ENCODE data around the gene RAB5A. TPM values are rescaled to one million over a fixed set of nuclear protein-coding genes. Genes with fewer than 3 reads are reported as not detected.

The RAB5A gene
- total and polyA plus RNA-seq, 2 experiments from 2014 or later, result 110 to 128 TPM

DNA sequence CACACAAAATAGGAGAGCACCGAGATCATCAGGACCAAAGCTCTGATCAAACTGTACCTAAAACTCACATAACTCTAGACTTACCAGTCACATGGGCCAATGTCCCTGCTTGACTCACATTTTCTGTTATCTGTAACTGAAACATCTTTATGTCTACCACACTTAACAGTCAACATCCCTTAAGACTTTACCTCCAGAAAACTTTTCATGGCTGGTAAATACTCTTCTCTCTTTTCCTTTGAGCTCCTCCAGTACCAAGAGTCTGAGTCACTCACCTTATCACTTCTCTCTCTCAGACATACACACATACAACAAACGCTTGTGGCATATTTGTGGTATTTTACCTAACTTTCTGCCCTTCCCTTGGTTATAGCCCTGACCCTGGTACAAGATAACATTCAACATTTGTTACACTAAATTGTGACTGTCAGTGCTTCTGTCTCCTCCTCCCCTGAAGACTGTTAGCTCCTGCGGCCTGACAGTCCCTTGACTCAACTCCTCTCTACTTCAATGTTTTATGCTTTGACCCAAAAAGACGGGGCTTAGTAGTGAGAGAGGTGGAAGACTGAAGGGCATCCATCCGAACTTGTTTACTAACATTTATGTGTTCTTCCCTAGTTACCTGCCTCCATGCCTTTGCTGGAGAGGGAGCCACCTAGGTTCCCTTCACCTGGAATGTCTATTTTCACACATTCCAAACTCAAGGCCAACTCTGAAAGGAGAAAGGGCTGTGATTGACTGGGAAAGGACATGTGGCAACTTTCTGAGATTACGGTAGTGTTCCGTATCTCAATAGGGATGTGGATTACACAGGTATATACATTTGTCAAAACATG is 9.2 kb upstream of the RAB5A start (continued):
- TF ChIP-seq NANOG (IDR thresholded peaks at IDR 0.05; ENCODE audit: borderline replicate concordance) (no peak), REST (IDR thresholded peaks at IDR 0.05; ENCODE audit: unreplicated experiment) (no peak), EZH2 (IDR thresholded peaks at IDR 0.05; ENCODE audit: low read depth, unreplicated experiment) (no peak), JUNB (IDR thresholded peaks at IDR 0.05; ENCODE audit: unreplicated experiment) (no peak), ETS1 (IDR thresholded peaks at IDR 0.05) (no peak), CREB1 (CRISPR knock-in tag; IDR thresholded peaks at IDR 0.05; ENCODE audit: low read depth) (no peak), EZH2phosphoT487 (IDR thresholded peaks at IDR 0.05; ENCODE audit: unreplicated experiment) (no peak), POLR2AphosphoS5 (IDR thresholded peaks at IDR 0.05; ENCODE audit: low read depth) (no peak), STAT1 (IDR thresholded peaks at IDR 0.05; ENCODE audit: unreplicated experiment) (no peak)

GRCh38 chr3:19938295-19938627 is 8.6 kb upstream of the RAB5A start:
- Histone ChIP-seq H2AFZ (no peak overlapping the region), H3K27ac (ENCODE audit: low read depth) (no peak overlapping the region), H3K79me2 (replicated peaks; ENCODE audit: insufficient read depth) (no peaks in the 10 kb centered on the region), H3K4me2 (no peak overlapping the region), H3F3A (replicated peaks; ENCODE audit: low read depth) (no peaks in the 10 kb centered on the region), H3K27me3 (ENCODE audit: insufficient read depth) (no peaks in the 10 kb centered on the region), H3K4me3 (no peak overlapping the region), H3K9me2 (ENCODE audit: insufficient read depth) (0 out of 2 replicates have a peak, but pooled peaks cover 3% of the 10 kb centered on the region), H3K4me1 (ENCODE audit: insufficient read depth) (peaks cover 6% of the 10 kb centered on the region), H3K36me3 (ENCODE audit: insufficient read depth) (no peaks in the 10 kb centered on the region), H4K20me1 (replicated peaks; ENCODE audit: insufficient read depth) (no peaks in the 10 kb centered on the region)
- Mint-ChIP-seq H3K9me3 (peaks cover 11% of the 10 kb centered on the region; the same call in 2 of the 3 replicates), H3K4me1 (peaks cover 11% of the 10 kb centered on the region), H3K27me3 (ENCODE audit: insufficient read depth, low read depth, poor library complexity) (peaks cover 4% of the 10 kb centered on the region), H3K27ac (no peak overlapping the region), H3K4me3 (no peak overlapping the region), H3K36me3 (ENCODE audit: low read depth) (peaks cover 7% of the 10 kb centered on the region)
- DNase-seq (ENCODE audit: low spot score) (no peak), ATAC-seq (no peak)
- TF ChIP-seq, protein P1, sequence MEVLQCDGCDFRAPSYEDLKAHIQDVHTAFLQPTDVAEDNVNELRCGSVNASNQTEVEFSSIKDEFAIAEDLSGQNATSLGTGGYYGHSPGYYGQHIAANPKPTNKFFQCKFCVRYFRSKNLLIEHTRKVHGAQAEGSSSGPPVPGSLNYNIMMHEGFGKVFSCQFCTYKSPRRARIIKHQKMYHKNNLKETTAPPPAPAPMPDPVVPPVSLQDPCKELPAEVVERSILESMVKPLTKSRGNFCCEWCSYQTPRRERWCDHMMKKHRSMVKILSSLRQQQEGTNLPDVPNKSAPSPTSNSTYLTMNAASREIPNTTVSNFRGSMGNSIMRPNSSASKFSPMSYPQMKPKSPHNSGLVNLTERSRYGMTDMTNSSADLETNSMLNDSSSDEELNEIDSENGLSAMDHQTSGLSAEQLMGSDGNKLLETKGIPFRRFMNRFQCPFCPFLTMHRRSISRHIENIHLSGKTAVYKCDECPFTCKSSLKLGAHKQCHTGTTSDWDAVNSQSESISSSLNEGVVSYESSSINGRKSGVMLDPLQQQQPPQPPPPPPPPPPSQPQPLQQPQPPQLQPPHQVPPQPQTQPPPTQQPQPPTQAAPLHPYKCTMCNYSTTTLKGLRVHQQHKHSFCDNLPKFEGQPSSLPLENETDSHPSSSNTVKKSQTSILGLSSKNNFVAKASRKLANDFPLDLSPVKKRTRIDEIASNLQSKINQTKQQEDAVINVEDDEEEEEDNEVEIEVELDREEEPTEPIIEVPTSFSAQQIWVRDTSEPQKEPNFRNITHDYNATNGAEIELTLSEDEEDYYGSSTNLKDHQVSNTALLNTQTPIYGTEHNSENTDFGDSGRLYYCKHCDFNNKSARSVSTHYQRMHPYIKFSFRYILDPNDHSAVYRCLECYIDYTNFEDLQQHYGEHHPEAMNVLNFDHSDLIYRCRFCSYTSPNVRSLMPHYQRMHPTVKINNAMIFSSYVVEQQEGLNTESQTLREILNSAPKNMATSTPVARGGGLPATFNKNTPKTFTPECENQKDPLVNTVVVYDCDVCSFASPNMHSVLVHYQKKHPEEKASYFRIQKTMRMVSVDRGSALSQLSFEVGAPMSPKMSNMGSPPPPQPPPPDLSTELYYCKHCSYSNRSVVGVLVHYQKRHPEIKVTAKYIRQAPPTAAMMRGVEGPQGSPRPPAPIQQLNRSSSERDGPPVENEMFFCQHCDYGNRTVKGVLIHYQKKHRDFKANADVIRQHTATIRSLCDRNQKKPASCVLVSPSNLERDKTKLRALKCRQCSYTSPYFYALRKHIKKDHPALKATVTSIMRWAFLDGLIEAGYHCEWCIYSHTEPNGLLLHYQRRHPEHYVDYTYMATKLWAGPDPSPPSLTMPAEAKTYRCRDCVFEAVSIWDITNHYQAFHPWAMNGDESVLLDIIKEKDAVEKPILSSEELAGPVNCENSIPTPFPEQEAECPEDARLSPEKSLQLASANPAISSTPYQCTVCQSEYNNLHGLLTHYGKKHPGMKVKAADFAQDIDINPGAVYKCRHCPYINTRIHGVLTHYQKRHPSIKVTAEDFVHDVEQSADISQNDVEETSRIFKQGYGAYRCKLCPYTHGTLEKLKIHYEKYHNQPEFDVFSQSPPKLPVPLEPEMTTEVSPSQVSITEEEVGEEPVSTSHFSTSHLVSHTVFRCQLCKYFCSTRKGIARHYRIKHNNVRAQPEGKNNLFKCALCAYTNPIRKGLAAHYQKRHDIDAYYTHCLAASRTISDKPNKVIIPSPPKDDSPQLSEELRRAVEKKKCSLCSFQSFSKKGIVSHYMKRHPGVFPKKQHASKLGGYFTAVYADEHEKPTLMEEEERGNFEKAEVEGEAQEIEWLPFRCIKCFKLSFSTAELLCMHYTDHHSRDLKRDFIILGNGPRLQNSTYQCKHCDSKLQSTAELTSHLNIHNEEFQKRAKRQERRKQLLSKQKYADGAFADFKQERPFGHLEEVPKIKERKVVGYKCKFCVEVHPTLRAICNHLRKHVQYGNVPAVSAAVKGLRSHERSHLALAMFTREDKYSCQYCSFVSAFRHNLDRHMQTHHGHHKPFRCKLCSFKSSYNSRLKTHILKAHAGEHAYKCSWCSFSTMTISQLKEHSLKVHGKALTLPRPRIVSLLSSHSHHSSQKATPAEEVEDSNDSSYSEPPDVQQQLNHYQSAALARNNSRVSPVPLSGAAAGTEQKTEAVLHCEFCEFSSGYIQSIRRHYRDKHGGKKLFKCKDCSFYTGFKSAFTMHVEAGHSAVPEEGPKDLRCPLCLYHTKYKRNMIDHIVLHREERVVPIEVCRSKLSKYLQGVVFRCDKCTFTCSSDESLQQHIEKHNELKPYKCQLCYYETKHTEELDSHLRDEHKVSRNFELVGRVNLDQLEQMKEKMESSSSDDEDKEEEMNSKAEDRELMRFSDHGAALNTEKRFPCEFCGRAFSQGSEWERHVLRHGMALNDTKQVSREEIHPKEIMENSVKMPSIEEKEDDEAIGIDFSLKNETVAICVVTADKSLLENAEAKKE (CRISPR knock-in tag; IDR thresholded peaks at IDR 0.05), result no peak
- TF ChIP-seq POLR2AphosphoS5 (IDR thresholded peaks at IDR 0.05; ENCODE audit: low read depth) (no peak), EZH2 (IDR thresholded peaks at IDR 0.05; ENCODE audit: low read depth, unreplicated experiment) (no peak), JUNB (IDR thresholded peaks at IDR 0.05; ENCODE audit: unreplicated experiment) (no peak), ETS1 (IDR thresholded peaks at IDR 0.05) (no peak)

Data from GM23338 (cell line).